ENCODE data around the gene SYNGAP1. TPM values are rescaled to one million over a fixed set of nuclear protein-coding genes. Genes with fewer than 3 reads are reported as not detected.

The SYNGAP1 gene
- total and polyA plus RNA-seq, 7 experiments from 2014 or later, result 0.48 to 94.1 (median 54.2) TPM

- no peak for ATAC-seq
- H3K27ac ChIP-seq (ENCODE audit: low read depth, low read length), result peak overlapping the region; percentile 88
- peaks cover 51 to 61% (median 58%) of the 10 kb centered on the region in 7 donors for H3K4me1 Mint-ChIP-seq
- no peak for DNase-seq
- CTCF ChIA-PET, result interaction anchor here (0.6 to 1.8 kb wide), 2 partner anchors 14 to 114 kb away, joined by 3 to 7 read pairs; partner anchors contain the start of gene CUTA
- H3K4me3 ChIP-seq (ENCODE audit: low read length), result peak overlapping the region; percentile 52
- H3K4me3 Mint-ChIP-seq, result peak overlapping the region; percentile 36 to 98 (median 92)
- H3K36me3 Mint-ChIP-seq, result peaks cover 0 to 20% (median 9%) of the 10 kb centered on the region in 5 donors
- H3K9me3 Mint-ChIP-seq, result no peaks in the 10 kb centered on the region
- no peaks in the 10 kb centered on the region for H3K9me3 ChIP-seq (ENCODE audit: control insufficient read depth in 2 of 3, low read length in 3 of 3)
- POLR2A ChIA-PET, result interaction anchor here (1.3 to 4.4 kb wide), 6 partner anchors 10 to 22 kb away, joined by 3 to 61 read pairs (median 25); partner anchors contain the start of genes CUTA, PHF1, SYNGAP1 and ZBTB9
- peak overlapping the region; percentile 58 to 97 (median 87) for H3K27ac Mint-ChIP-seq
- H3K4me1 ChIP-seq (ENCODE audit: control insufficient read depth in 2 of 2, insufficient read depth in 2 of 2, low read length in 2 of 2), result peaks cover 41 to 50% of the 10 kb centered on the region in 2 donors
- H3K27me3 Mint-ChIP-seq, result no peaks in the 10 kb centered on the region
- peaks cover 3 to 25% (median 7%) of the 10 kb centered on the region in 3 experiments for H3K36me3 ChIP-seq (ENCODE audit: control insufficient read depth in 2 of 3, insufficient read depth in 3 of 3, low read length in 3 of 3)
- intact Hi-C loops (cut with micrococcal nuclease), result loop anchor here (1.0 kb wide), 5 partner anchors 22 to 139 kb away; partner anchors contain the start of genes KIFC1 (in 2 of the 2) and ZBTB9 (in 2 of the 2)
- no peaks in the 10 kb centered on the region for H3K27me3 ChIP-seq (ENCODE audit: control insufficient read depth in 2 of 2, insufficient read depth in 2 of 2, low read length in 2 of 2)
Measured at GRCh38 chr6:33431880-33432541, 12.1 kb downstream of the SYNGAP1 start.

- no peaks in the 10 kb centered on the region for H3K9me3 Mint-ChIP-seq
- ChIA-PET CTCF (interaction anchor here (0.6 kb wide), 1 partner anchor 114 kb away, joined by 3 read pairs; no protein-coding TSS in a partner anchor), POLR2A (interaction anchor here (1.3 to 4.4 kb wide), 4 partner anchors 9 to 22 kb away, joined by 3 to 61 read pairs (median 25); partner anchors contain the start of genes CUTA, SYNGAP1 and ZBTB9)
- intact Hi-C loops (cut with micrococcal nuclease), result no loop called here
- Histone ChIP-seq H3K9me3 (ENCODE audit: control insufficient read depth in 2 of 3, low read length in 3 of 3) (no peaks in the 10 kb centered on the region), H3K27me3 (ENCODE audit: control insufficient read depth in 2 of 2, insufficient read depth in 2 of 2, low read length in 2 of 2) (no peaks in the 10 kb centered on the region), H3K36me3 (ENCODE audit: control insufficient read depth in 2 of 3, insufficient read depth in 3 of 3, low read length in 3 of 3) (peaks cover 5 to 30% (median 7%) of the 10 kb centered on the region in 3 experiments), H3K27ac (ENCODE audit: low read depth, low read length) (peak overlapping the region; percentile 88), H3K4me3 (ENCODE audit: low read length) (no peak overlapping the region), H3K4me1 (ENCODE audit: control insufficient read depth in 2 of 2, insufficient read depth in 2 of 2, low read length in 2 of 2) (peaks cover 36 to 45% of the 10 kb centered on the region in 2 donors)
- no peak for DNase-seq
- H3K36me3 Mint-ChIP-seq, result peaks cover 0 to 23% (median 12%) of the 10 kb centered on the region in 5 donors
- ATAC-seq, result no peak
- H3K4me3 Mint-ChIP-seq, result peak overlapping the region; percentile 47 to 98 (median 92)
- peak overlapping the region; percentile 58 to 97 (median 87) for H3K27ac Mint-ChIP-seq
- H3K27me3 Mint-ChIP-seq, result no peaks in the 10 kb centered on the region
- peaks cover 47 to 56% (median 53%) of the 10 kb centered on the region in 7 donors for H3K4me1 Mint-ChIP-seq
Measured at GRCh38 chr6:33432546-33432945, 12.7 kb downstream of the SYNGAP1 start.

DNA sequence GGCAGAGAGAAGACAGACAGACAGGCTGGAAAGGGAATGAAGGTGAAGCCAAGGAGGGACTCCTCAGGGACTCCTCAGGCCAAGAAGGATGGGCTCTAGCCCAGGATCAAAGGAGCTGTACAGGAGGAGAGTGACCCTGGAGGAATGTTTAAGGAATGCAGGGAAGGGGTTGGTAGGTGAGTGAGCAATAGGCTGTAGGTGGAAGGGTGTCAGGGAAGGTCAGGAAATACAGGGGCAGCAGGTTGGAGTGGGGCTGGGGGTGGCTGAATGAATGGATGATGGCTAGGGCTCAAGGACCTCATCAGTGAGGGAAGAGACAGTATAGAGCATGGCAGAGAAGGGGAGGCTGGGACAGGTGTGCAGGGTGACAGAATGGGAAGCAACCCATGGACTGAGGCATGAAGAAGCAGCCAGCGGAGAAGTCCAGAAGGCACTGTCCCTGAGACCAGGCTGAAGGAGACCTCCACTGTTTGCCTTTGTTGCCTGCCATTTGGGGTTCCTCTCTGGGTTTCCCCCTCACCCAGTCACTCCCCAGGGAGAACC is 13.2 kb downstream of the SYNGAP1 start:
- Histone ChIP-seq H3K27ac (ENCODE audit: low read depth, low read length) (no peak overlapping the region), H3K27me3 (ENCODE audit: control insufficient read depth in 2 of 2, insufficient read depth in 2 of 2, low read length in 2 of 2) (no peaks in the 10 kb centered on the region), H3K9me3 (ENCODE audit: control insufficient read depth in 2 of 3, low read length in 3 of 3) (no peaks in the 10 kb centered on the region), H3K4me1 (ENCODE audit: control insufficient read depth in 2 of 2, insufficient read depth in 2 of 2, low read length in 2 of 2) (peaks cover 36 to 45% of the 10 kb centered on the region in 2 donors), H3K36me3 (ENCODE audit: control insufficient read depth in 2 of 3, insufficient read depth in 3 of 3, low read length in 3 of 3) (peaks cover 5 to 34% (median 7%) of the 10 kb centered on the region in 3 experiments), H3K4me3 (ENCODE audit: low read length) (no peak overlapping the region)
- no peak for ATAC-seq
- Mint-ChIP-seq H3K4me1 (peaks cover 46 to 56% (median 53%) of the 10 kb centered on the region in 7 donors), H3K36me3 (peaks cover 0 to 24% (median 13%) of the 10 kb centered on the region in 5 donors), H3K4me3 (peak overlapping the region; percentile 47 to 98 (median 88)), H3K27ac (peak overlapping the region; percentile 16 to 97 (median 86)), H3K27me3 (no peaks in the 10 kb centered on the region), H3K9me3 (no peaks in the 10 kb centered on the region)
- CTCF ChIA-PET, result no interaction called here
- intact Hi-C loops (cut with micrococcal nuclease), result no loop called here
- POLR2A ChIA-PET, result interaction anchor here (2.6 kb wide), 1 partner anchor 9 kb away, joined by 13 read pairs; no protein-coding TSS in a partner anchor
- DNase-seq, result no peak

- DNase-seq (no peak), ATAC-seq (no peak)
- H3K36me3 Mint-ChIP-seq, result peaks cover 0 to 26% (median 13%) of the 10 kb centered on the region in 5 donors
- H3K27ac Mint-ChIP-seq, result peak overlapping the region in 7 of 9 donors; percentile 17 to 91 (median 76)
- H3K27ac ChIP-seq (ENCODE audit: low read depth, low read length), result peak overlapping the region; percentile 15
- no peak overlapping the region for H3K4me3 ChIP-seq (ENCODE audit: low read length)
- CTCF ChIA-PET, result no interaction called here
- peaks cover 40 to 51% (median 49%) of the 10 kb centered on the region in 7 donors for H3K4me1 Mint-ChIP-seq
- H3K9me3 ChIP-seq (ENCODE audit: control insufficient read depth in 2 of 3, low read length in 3 of 3), result no peaks in the 10 kb centered on the region
- peaks cover 31 to 41% of the 10 kb centered on the region in 2 donors for H3K4me1 ChIP-seq (ENCODE audit: control insufficient read depth in 2 of 2, insufficient read depth in 2 of 2, low read length in 2 of 2)
- intact Hi-C loops (cut with micrococcal nuclease), result no loop called here
- H3K27me3 Mint-ChIP-seq, result no peaks in the 10 kb centered on the region
- H3K9me3 Mint-ChIP-seq, result no peaks in the 10 kb centered on the region
- H3K36me3 ChIP-seq (ENCODE audit: control insufficient read depth in 2 of 3, insufficient read depth in 3 of 3, low read length in 3 of 3), result peaks cover 5 to 40% (median 13%) of the 10 kb centered on the region in 3 experiments
- peak overlapping the region in 6 of 10 donors; percentile 10 to 61 (median 38) for H3K4me3 Mint-ChIP-seq
- no peaks in the 10 kb centered on the region for H3K27me3 ChIP-seq (ENCODE audit: control insufficient read depth in 2 of 2, insufficient read depth in 2 of 2, low read length in 2 of 2)
- POLR2A ChIA-PET, result no interaction called here
Measured at GRCh38 chr6:33433544-33434191, 13.8 kb downstream of the SYNGAP1 start.

DNA sequence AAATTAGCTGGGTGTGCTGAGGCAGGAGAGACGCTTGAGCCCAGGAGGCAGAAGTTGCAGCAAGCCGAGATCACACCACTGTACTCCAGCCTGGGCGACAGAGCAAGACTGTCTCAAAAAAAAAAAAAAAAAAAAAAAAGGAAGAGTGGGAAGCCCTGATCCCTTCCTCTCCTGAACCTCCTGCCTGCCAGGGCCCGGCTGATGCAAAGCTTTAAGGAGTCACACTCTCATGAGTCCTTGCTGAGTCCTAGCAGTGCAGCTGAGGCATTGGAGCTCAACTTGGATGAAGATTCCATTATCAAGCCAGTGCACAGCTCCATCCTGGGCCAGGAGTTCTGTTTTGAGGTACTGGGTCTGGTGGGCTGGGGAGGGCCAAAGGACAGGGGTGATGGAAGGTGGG is 15.1 kb downstream of the SYNGAP1 start:
- POLR2A ChIA-PET, result no interaction called here
- H3K27ac Mint-ChIP-seq, result peak overlapping the region in 1 of 9 donors; percentile 72
- DNase-seq (no peak), ATAC-seq (no peak)
- no peaks in the 10 kb centered on the region for H3K9me3 Mint-ChIP-seq
- H3K4me3 Mint-ChIP-seq, result no peak overlapping the region
- Histone ChIP-seq H3K9me3 (ENCODE audit: control insufficient read depth in 2 of 3, low read length in 3 of 3) (no peaks in the 10 kb centered on the region), H3K27me3 (ENCODE audit: control insufficient read depth in 2 of 2, insufficient read depth in 2 of 2, low read length in 2 of 2) (no peaks in the 10 kb centered on the region), H3K27ac (ENCODE audit: low read depth, low read length) (no peak overlapping the region), H3K4me1 (ENCODE audit: control insufficient read depth in 2 of 2, insufficient read depth in 2 of 2, low read length in 2 of 2) (peaks cover 18 to 29% of the 10 kb centered on the region in 2 donors), H3K36me3 (ENCODE audit: control insufficient read depth in 2 of 3, insufficient read depth in 3 of 3, low read length in 3 of 3) (peaks cover 5 to 49% (median 18%) of the 10 kb centered on the region in 3 experiments), H3K4me3 (ENCODE audit: low read length) (no peak overlapping the region)
- H3K4me1 Mint-ChIP-seq, result peaks cover 31 to 43% (median 40%) of the 10 kb centered on the region in 7 donors
- CTCF ChIA-PET, result no interaction called here
- H3K27me3 Mint-ChIP-seq, result no peaks in the 10 kb centered on the region
- H3K36me3 Mint-ChIP-seq, result peaks cover 0 to 36% (median 18%) of the 10 kb centered on the region in 5 donors
- intact Hi-C loops (cut with micrococcal nuclease), result no loop called here

- Mint-ChIP-seq H3K4me1 (peaks cover 13 to 30% (median 16%) of the 10 kb centered on the region in 7 donors), H3K27me3 (no peaks in the 10 kb centered on the region), H3K4me3 (no peak overlapping the region), H3K36me3 (peaks cover 0 to 43% (median 23%) of the 10 kb centered on the region in 5 donors), H3K9me3 (no peaks in the 10 kb centered on the region), H3K27ac (peak overlapping the region in 3 of 9 donors; percentile 38 to 70 (median 49))
- Histone ChIP-seq H3K4me1 (ENCODE audit: control insufficient read depth in 2 of 2, insufficient read depth in 2 of 2, low read length in 2 of 2) (peaks cover 0 to 4% of the 10 kb centered on the region in 2 donors), H3K36me3 (ENCODE audit: control insufficient read depth in 2 of 3, insufficient read depth in 3 of 3, low read length in 3 of 3) (peaks cover 5 to 75% (median 20%) of the 10 kb centered on the region in 3 experiments), H3K27ac (ENCODE audit: low read depth, low read length) (no peak overlapping the region), H3K27me3 (ENCODE audit: control insufficient read depth in 2 of 2, insufficient read depth in 2 of 2, low read length in 2 of 2) (no peaks in the 10 kb centered on the region), H3K9me3 (ENCODE audit: control insufficient read depth in 2 of 3, low read length in 3 of 3) (no peaks in the 10 kb centered on the region), H3K4me3 (ENCODE audit: low read length) (no peak overlapping the region)
- ChIA-PET POLR2A (interaction anchor here (1.5 kb wide), 1 partner anchor 11 kb away, joined by 4 read pairs; no protein-coding TSS in a partner anchor), CTCF (no interaction called here)
- intact Hi-C loops (cut with micrococcal nuclease), result no loop called here
- no peak for ATAC-seq
- no peak for DNase-seq
Measured at GRCh38 chr6:33437666-33438065, 17.8 kb downstream of the SYNGAP1 start.

All from naive thymus-derived CD4-positive, alpha-beta T cell (primary cell).